Fibroblast of skin of abdomen (primary cell): ENCODE data around the gene MRPL24.
A peak's percentile ranks its signal among the peaks of the same experiment; 100 is the strongest.

Source experiments
- DNase-seq: peaks from one replicate; pipeline ENCODE4 v3.0.0-alpha.2; 2013

The MRPL24 gene

GRCh38 chr1:156691665-156692440 lies 49.0 kb downstream of the MRPL24 start:
- peak; percentile 53 for DNase-seq

- DNase-seq = no peak
These were observed 49.7 kb downstream of the MRPL24 start for GRCh38 chr1:156691191-156691590.

- DNase-seq = no peak
These were observed 50.2 kb downstream of the MRPL24 start for GRCh38 chr1:156690675-156691036.

GRCh38 chr1:156689953-156690674 lies 50.8 kb downstream of the MRPL24 start:
- DNase-seq = no peak

GRCh38 chr1:156689035-156689952 lies 51.6 kb downstream of the MRPL24 start:
- DNase-seq = peak; percentile 82
